Measurements from ENCODE around the gene GIT2.

The GIT2 gene

GRCh38 chr12:109966546-109966945 lies 29.6 kb downstream of the GIT2 start:
- H3K27me3 ChIP-seq (ENCODE audit: control insufficient read depth, low read length): no peaks in the 10 kb centered on the region
- H3K27ac ChIP-seq (ENCODE audit: low read depth, low read length): no peak overlapping the region
- no peak overlapping the region for H3K4me2 ChIP-seq (ENCODE audit: low read length)
- peaks cover 79% of the 10 kb centered on the region for H3K36me3 ChIP-seq (ENCODE audit: control insufficient read depth, low read length)
- H4K20me1 ChIP-seq (ENCODE audit: control insufficient read depth, insufficient read depth, low read depth, low read length): no peaks in the 10 kb centered on the region
- TF ChIP-seq EZH2phosphoT487 (IDR thresholded peaks at IDR 0.05; ENCODE audit: borderline replicate concordance, low read length) (no peak), CTCF (IDR thresholded peaks at IDR 0.05; ENCODE audit: low read depth, low read length, poor library complexity, severe bottlenecking) (no peak)
- no peaks in the 10 kb centered on the region; the same call in 1 of the 2 replicates for H3F3A ChIP-seq (ENCODE audit: control insufficient read depth, insufficient read depth)
- H3K9me2 ChIP-seq (replicated peaks; ENCODE audit: control insufficient read depth, low read length): no peaks in the 10 kb centered on the region
- H3K79me2 ChIP-seq (ENCODE audit: control insufficient read depth, low read length): no peaks in the 10 kb centered on the region
- H3K4me3 ChIP-seq (ENCODE audit: low read length): no peak overlapping the region
- no peaks in the 10 kb centered on the region for H3K4me1 ChIP-seq (ENCODE audit: control insufficient read depth, low read length)
- H3K9me3 ChIP-seq (ENCODE audit: control insufficient read depth, insufficient read depth, low read length): no peaks in the 10 kb centered on the region

GRCh38 chr12:109963743-109964429 lies 32.3 kb downstream of the GIT2 start:
- TF ChIP-seq CTCF (IDR thresholded peaks at IDR 0.05; ENCODE audit: low read depth, low read length, poor library complexity, severe bottlenecking) (no peak), EZH2phosphoT487 (IDR thresholded peaks at IDR 0.05; ENCODE audit: borderline replicate concordance, low read length) (no peak)
- H4K20me1 ChIP-seq (ENCODE audit: control insufficient read depth, insufficient read depth, low read depth, low read length): no peaks in the 10 kb centered on the region
- H3K27ac ChIP-seq (ENCODE audit: low read depth, low read length): no peak overlapping the region
- H3K27me3 ChIP-seq (ENCODE audit: control insufficient read depth, low read length): no peaks in the 10 kb centered on the region
- no peaks in the 10 kb centered on the region; the same call in 1 of the 2 replicates for H3F3A ChIP-seq (ENCODE audit: control insufficient read depth, insufficient read depth)
- H3K79me2 ChIP-seq (ENCODE audit: control insufficient read depth, low read length): no peaks in the 10 kb centered on the region
- H3K4me3 ChIP-seq (ENCODE audit: low read length): no peak overlapping the region
- H3K9me3 ChIP-seq (ENCODE audit: control insufficient read depth, insufficient read depth, low read length): no peaks in the 10 kb centered on the region
- H3K4me2 ChIP-seq (ENCODE audit: low read length): no peak overlapping the region
- H3K9me2 ChIP-seq (replicated peaks; ENCODE audit: control insufficient read depth, low read length): no peaks in the 10 kb centered on the region
- peaks cover 84% of the 10 kb centered on the region for H3K36me3 ChIP-seq (ENCODE audit: control insufficient read depth, low read length)
- H3K4me1 ChIP-seq (ENCODE audit: control insufficient read depth, low read length): no peaks in the 10 kb centered on the region

- Histone ChIP-seq H3K79me2 (ENCODE audit: control insufficient read depth, low read length) (no peaks in the 10 kb centered on the region), H4K20me1 (ENCODE audit: control insufficient read depth, insufficient read depth, low read depth, low read length) (no peaks in the 10 kb centered on the region), H3K27me3 (ENCODE audit: control insufficient read depth, low read length) (no peaks in the 10 kb centered on the region), H3K36me3 (ENCODE audit: control insufficient read depth, low read length) (peaks cover 89% of the 10 kb centered on the region), H3K4me2 (ENCODE audit: low read length) (no peak overlapping the region), H3K27ac (ENCODE audit: low read depth, low read length) (no peak overlapping the region), H3K9me3 (ENCODE audit: control insufficient read depth, insufficient read depth, low read length) (no peaks in the 10 kb centered on the region), H3F3A (ENCODE audit: control insufficient read depth, insufficient read depth) (no peaks in the 10 kb centered on the region; the same call in 1 of the 2 replicates), H3K4me3 (ENCODE audit: low read length) (no peak overlapping the region), H3K9me2 (replicated peaks; ENCODE audit: control insufficient read depth, low read length) (no peaks in the 10 kb centered on the region), H3K4me1 (ENCODE audit: control insufficient read depth, low read length) (no peaks in the 10 kb centered on the region)
- TF ChIP-seq EZH2phosphoT487 (IDR thresholded peaks at IDR 0.05; ENCODE audit: borderline replicate concordance, low read length) (no peak), CTCF (IDR thresholded peaks at IDR 0.05; ENCODE audit: low read depth, low read length, poor library complexity, severe bottlenecking) (no peak)
Measured at GRCh38 chr12:109963330-109963729, 32.8 kb downstream of the GIT2 start.
